HCT116 (cell line): ENCODE data around the gene FTO.

Source experiments
- ATF3 ChIP-seq: IDR thresholded peaks from 2 replicates; pipeline ENCODE4 v1.6.1; 2012
- CTCF ChIP-seq, 3 experiments: fragments of 200-600 bp in 1 of 3; sonication (generic) in 1 of 3; IDR thresholded peaks in 2 of 3; conservative IDR thresholded peaks in 1 of 3; 2 replicates each; pipeline ENCODE4 v1.5.1; 2012 to 2017; ENCODE audit warnings: low read depth in 2 of 3, low read length in 2 of 3, antibody characterized with exemption in 1 of 3, borderline replicate concordance in 1 of 3, control low read depth in 1 of 3, mild to moderate bottlenecking in 1 of 3, mixed read lengths in 1 of 3, mixed run types in 1 of 3, moderate library complexity in 1 of 3; ENCODE audit not compliant: insufficient read depth in 1 of 3
- EZH2 ChIP-seq: fragments of 200-600 bp; sonication (generic); IDR thresholded peaks from 2 replicates; pipeline ENCODE4 v1.6.1; 2017; ENCODE audit warnings: antibody characterized with exemption, mixed run types
- EZH2phosphoT487 ChIP-seq: fragments of 200-600 bp; IDR thresholded peaks from 2 replicates; pipeline ENCODE4 v1.6.1; 2018; ENCODE audit warnings: antibody characterized with exemption, borderline replicate concordance
- FOSL1 ChIP-seq: IDR thresholded peaks from 2 replicates; pipeline ENCODE4 v1.6.1; 2012; ENCODE audit warnings: low read depth
- POLR2A ChIP-seq: IDR thresholded peaks from 2 replicates; pipeline ENCODE4 v1.7.0; 2011; ENCODE audit warnings: borderline replicate concordance; ENCODE audit not compliant: insufficient read depth, insufficient read length; ENCODE audit errors: extremely low read depth
- POLR2AphosphoS5 ChIP-seq: IDR thresholded peaks from 2 replicates; pipeline ENCODE4 v1.6.1; 2011; ENCODE audit warnings: mild to moderate bottlenecking, low read depth, low read length, moderate library complexity
- SP1 ChIP-seq: IDR thresholded peaks from 2 replicates; pipeline ENCODE4 v1.6.1; 2012; ENCODE audit warnings: low read depth
- YY1 ChIP-seq: IDR thresholded peaks from 2 replicates; pipeline ENCODE4 v1.6.1; 2011; ENCODE audit warnings: low read length, low read depth, moderate library complexity, mild to moderate bottlenecking; ENCODE audit not compliant: insufficient replicate concordance; ENCODE audit errors: extremely low read depth
- ZBTB33 ChIP-seq: IDR thresholded peaks from 2 replicates; pipeline ENCODE4 v1.6.1; 2011; ENCODE audit warnings: mild to moderate bottlenecking, low read length, moderate library complexity; ENCODE audit not compliant: insufficient replicate concordance; ENCODE audit errors: extremely low read depth

- no peak for TF ChIP-seq POLR2AphosphoS5
- TF ChIP-seq YY1, result no peak
- TF ChIP-seq CTCF (IDR thresholded peaks at IDR 0.05 in 2 of 3, conservative IDR thresholded peaks at IDR 0.05 in 1 of 3; ENCODE audit: borderline replicate concordance in 1 of 3, insufficient read depth in 1 of 3, low read depth in 2 of 3, low read length in 2 of 3), result no peak
- no peak for TF ChIP-seq ZBTB33
- TF ChIP-seq EZH2, result no peak
- no peak for TF ChIP-seq ATF3
- TF ChIP-seq SP1, result no peak
- no peak for TF ChIP-seq POLR2A
- no peak for TF ChIP-seq FOSL1
- no peak for TF ChIP-seq EZH2phosphoT487
These were observed 144.5 kb downstream of the FTO start for GRCh38 chr16:53848277-53848942.
